Jurkat, Clone E6-1 (cell line): ENCODE results near the gene ZRANB1.

Experiments
- DNase-seq: peaks from one replicate; pipeline ENCODE4 v3.0.0-alpha.2; 2011; ENCODE audit warnings: low read depth, low spot score
- H3K4me3 ChIP-seq: 2 replicates; pipeline ENCODE4 v1.5.1; 2011; ENCODE audit warnings: mild to moderate bottlenecking, low read length, control low read depth, moderate library complexity

ZRANB1 gene

GRCh38 chr10:125026036-125026931 is 84.4 kb downstream of the ZRANB1 start:
- DNase-seq: no peak
- no peak overlapping the region for H3K4me3 ChIP-seq

GRCh38 chr10:125026974-125027735 is 85.2 kb downstream of the ZRANB1 start:
- DNase-seq: no peak
- no peak overlapping the region for H3K4me3 ChIP-seq

- no peak for DNase-seq
- H3K4me3 ChIP-seq: no peak overlapping the region
Observed at GRCh38 chr10:125027871-125028869, 86.2 kb downstream of the ZRANB1 start.

GRCh38 chr10:125029584-125030242 is 87.8 kb downstream of the ZRANB1 start:
- no peak overlapping the region for H3K4me3 ChIP-seq
- no peak for DNase-seq

GRCh38 chr10:125030567-125031197 is 88.8 kb downstream of the ZRANB1 start:
- no peak overlapping the region for H3K4me3 ChIP-seq
- no peak for DNase-seq

GRCh38 chr10:125032474-125033020 is 90.6 kb downstream of the ZRANB1 start:
- no peak overlapping the region for H3K4me3 ChIP-seq
- DNase-seq: no peak

- no peak for DNase-seq
- no peak overlapping the region for H3K4me3 ChIP-seq
Observed at GRCh38 chr10:125033146-125033924, 91.4 kb downstream of the ZRANB1 start.

GRCh38 chr10:125034675-125035074 is 92.8 kb downstream of the ZRANB1 start:
- no peak overlapping the region for H3K4me3 ChIP-seq
- DNase-seq: no peak

GRCh38 chr10:125035136-125035535 is 93.2 kb downstream of the ZRANB1 start:
- H3K4me3 ChIP-seq: no peak overlapping the region
- DNase-seq: no peak

- H3K4me3 ChIP-seq: no peak overlapping the region
- DNase-seq: no peak
Observed at GRCh38 chr10:125035588-125036295, 93.8 kb downstream of the ZRANB1 start.

GRCh38 chr10:125037145-125037877 is 95.4 kb downstream of the ZRANB1 start:
- H3K4me3 ChIP-seq: no peak overlapping the region
- DNase-seq: no peak
